Fibroblast of pulmonary artery (primary cell): Measurements from ENCODE around the gene GPC5.
A peak's percentile ranks its signal among the peaks of the same experiment; 100 is the strongest.
"Not testable (repeated sequence)": the region's sequence is repeated elsewhere in the genome, so short reads cannot be mapped to it uniquely, and the experiment has no call there.

Experiments
- DNase-seq: peaks from one replicate; pipeline ENCODE4 v3.0.0-alpha.2; 2010; ENCODE audit warnings: low read depth
- H3K4me3 ChIP-seq: replicated peaks from 2 replicates; pipeline ENCODE4 v1.5.1; 2011; ENCODE audit warnings: low read depth, mild to moderate bottlenecking, control low read depth, low read length, moderate library complexity
- CTCF ChIP-seq: IDR thresholded peaks from 2 replicates; pipeline ENCODE4 v1.5.1; 2011; ENCODE audit warnings: mild to moderate bottlenecking, control low read depth, low read length, inconsistent platforms; ENCODE audit errors: missing control alignments

GPC5 gene

GRCh38 chr13:91891141-91891540 is 492.7 kb downstream of the GPC5 start:
- no peak overlapping the region for H3K4me3 ChIP-seq
- TF ChIP-seq CTCF = no peak
- no peak for DNase-seq

- H3K4me3 ChIP-seq = no peak overlapping the region
- no peak for TF ChIP-seq CTCF
- no peak for DNase-seq
Measured at GRCh38 chr13:91893040-91893439, 494.6 kb downstream of the GPC5 start.

GRCh38 chr13:91894316-91894715 is 495.9 kb downstream of the GPC5 start:
- DNase-seq = peak; percentile 54
- H3K4me3 ChIP-seq = no peak overlapping the region
- TF ChIP-seq CTCF = no peak

GRCh38 chr13:91896547-91896946 is 498.1 kb downstream of the GPC5 start:
- no peak for TF ChIP-seq CTCF

GRCh38 chr13:91898986-91899385 is 500.6 kb downstream of the GPC5 start:
- not testable (repeated sequence) for DNase-seq, H3K4me3 ChIP-seq

More at GRCh38 chr13:91896547-91896946, 498.1 kb downstream of the GPC5 start:
- peak; percentile 25 for DNase-seq
- H3K4me3 ChIP-seq = no peak overlapping the region

- H3K4me3 ChIP-seq = no peak overlapping the region
- no peak for TF ChIP-seq CTCF
- no peak for DNase-seq
Measured at GRCh38 chr13:91902291-91902690, 503.9 kb downstream of the GPC5 start.

- no peak for DNase-seq
- no peak overlapping the region for H3K4me3 ChIP-seq
Measured at GRCh38 chr13:91904005-91904404, 505.6 kb downstream of the GPC5 start.

More at GRCh38 chr13:91904005-91904404, 505.6 kb downstream of the GPC5 start:
- TF ChIP-seq CTCF = no peak
